ENCODE results near the gene DNAJC28. TPM values are rescaled to one million over a fixed set of nuclear protein-coding genes. Genes with fewer than 3 reads are reported as not detected.
A peak's percentile ranks its signal among the peaks of the same experiment; 100 is the strongest.
"Not testable (repeated sequence)": the region's sequence is repeated elsewhere in the genome, so short reads cannot be mapped to it uniquely, and the experiment has no call there.

The DNAJC28 gene
- total RNA-seq, 1 donor from 2014 or later = 1.5 TPM

DNA sequence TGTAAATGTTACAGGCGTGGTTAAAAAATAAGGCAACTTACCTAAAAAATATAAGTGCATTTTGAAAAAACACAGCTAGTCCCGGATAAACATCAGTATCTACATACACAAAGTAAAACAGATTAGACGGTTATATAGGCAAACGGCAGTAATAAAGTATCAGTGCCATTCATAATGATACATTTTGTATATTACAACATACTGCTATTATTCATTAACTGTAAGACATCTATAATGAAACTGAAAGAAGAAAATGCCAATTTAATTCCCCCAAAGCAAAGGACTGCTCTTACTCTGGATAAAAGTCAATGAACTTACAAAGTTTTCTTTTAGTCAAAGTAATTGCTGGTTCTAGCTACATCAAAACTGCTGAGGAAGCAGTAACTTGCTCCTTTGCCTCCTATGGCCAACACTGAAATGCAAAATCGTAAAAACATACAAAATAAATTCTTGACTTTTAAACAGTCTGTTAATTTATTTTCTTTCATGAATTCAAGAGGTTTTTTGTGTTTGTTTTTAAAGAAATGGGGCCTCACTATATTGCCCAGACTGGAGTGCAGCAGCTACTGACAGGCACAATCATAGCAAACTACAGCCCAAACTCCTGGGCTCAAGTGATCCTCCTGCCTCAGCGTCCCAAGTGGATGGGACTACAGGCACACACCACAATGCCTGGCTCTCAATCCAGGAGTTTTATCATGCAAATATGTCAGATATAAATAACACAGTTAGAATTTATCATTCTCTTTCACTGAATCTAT, 35.6 kb downstream of the DNAJC28 start:
- TF ChIP-seq, protein P1, sequence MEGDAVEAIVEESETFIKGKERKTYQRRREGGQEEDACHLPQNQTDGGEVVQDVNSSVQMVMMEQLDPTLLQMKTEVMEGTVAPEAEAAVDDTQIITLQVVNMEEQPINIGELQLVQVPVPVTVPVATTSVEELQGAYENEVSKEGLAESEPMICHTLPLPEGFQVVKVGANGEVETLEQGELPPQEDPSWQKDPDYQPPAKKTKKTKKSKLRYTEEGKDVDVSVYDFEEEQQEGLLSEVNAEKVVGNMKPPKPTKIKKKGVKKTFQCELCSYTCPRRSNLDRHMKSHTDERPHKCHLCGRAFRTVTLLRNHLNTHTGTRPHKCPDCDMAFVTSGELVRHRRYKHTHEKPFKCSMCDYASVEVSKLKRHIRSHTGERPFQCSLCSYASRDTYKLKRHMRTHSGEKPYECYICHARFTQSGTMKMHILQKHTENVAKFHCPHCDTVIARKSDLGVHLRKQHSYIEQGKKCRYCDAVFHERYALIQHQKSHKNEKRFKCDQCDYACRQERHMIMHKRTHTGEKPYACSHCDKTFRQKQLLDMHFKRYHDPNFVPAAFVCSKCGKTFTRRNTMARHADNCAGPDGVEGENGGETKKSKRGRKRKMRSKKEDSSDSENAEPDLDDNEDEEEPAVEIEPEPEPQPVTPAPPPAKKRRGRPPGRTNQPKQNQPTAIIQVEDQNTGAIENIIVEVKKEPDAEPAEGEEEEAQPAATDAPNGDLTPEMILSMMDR (IDR thresholded peaks at IDR 0.05) = no peak
- Histone ChIP-seq H3K9me3 (no peaks in the 10 kb centered on the region), H3K4me1 (no peaks in the 10 kb centered on the region), H3K4me3 (no peak overlapping the region), H3K27me3 (no peaks in the 10 kb centered on the region), H3K36me3 (peaks cover 40 to 69% of the 10 kb centered on the region in 2 donors), H3K27ac (no peak overlapping the region)
- intact Hi-C loops (cut with DNase I) = no loop called here
- no peak for DNase-seq (ENCODE audit: low spot score in 2 of 2)

- Histone ChIP-seq H3K27ac (no peak overlapping the region), H3K4me3 (no peak overlapping the region), H3K9me3 (no peaks in the 10 kb centered on the region), H3K27me3 (no peaks in the 10 kb centered on the region), H3K4me1 (no peaks in the 10 kb centered on the region), H3K36me3 (peaks cover 33 to 59% of the 10 kb centered on the region in 2 donors)
- no peak for DNase-seq (ENCODE audit: low spot score in 2 of 2)
- intact Hi-C loops (cut with DNase I) = no loop called here
- TF ChIP-seq, protein P1 (IDR thresholded peaks at IDR 0.05) = no peak
Measured at GRCh38 chr21:33452362-33452761, 39.2 kb downstream of the DNAJC28 start.

- Histone ChIP-seq H3K27ac (no peak overlapping the region), H3K27me3 (no peaks in the 10 kb centered on the region), H3K9me3 (no peaks in the 10 kb centered on the region), H3K36me3 (peaks cover 26 to 59% of the 10 kb centered on the region in 2 donors), H3K4me1 (no peaks in the 10 kb centered on the region), H3K4me3 (no peak overlapping the region)
- DNase-seq (ENCODE audit: low spot score in 2 of 2) = no peak
- intact Hi-C loops (cut with DNase I) = no loop called here
- TF ChIP-seq, protein P1 (IDR thresholded peaks at IDR 0.05) = no peak
Measured at GRCh38 chr21:33451634-33452071, 39.9 kb downstream of the DNAJC28 start.

DNA sequence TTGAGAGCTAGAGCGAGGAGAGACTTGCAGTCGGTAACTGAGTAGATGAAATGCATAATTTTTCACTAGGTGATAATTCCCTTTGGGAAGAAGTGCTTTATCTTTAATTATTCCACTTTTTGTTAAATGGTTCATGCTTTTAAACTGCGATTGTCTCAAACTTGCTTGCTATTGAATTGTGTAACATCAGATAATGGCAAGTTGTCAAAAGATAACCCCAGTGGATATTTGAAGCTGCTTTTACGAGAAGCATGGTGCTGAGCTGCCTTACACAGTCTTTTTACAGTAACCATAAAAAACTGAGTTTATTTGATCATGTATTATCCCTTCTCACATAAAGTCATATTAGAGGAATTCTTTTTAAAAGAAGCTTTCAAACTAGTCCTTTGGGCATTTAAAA, 41.9 kb downstream of the DNAJC28 start:
- H3K4me3 ChIP-seq = no peak overlapping the region
- no peak for DNase-seq (ENCODE audit: low spot score in 2 of 2)
- H3K27ac ChIP-seq = no peak overlapping the region
- TF ChIP-seq, protein P1 (IDR thresholded peaks at IDR 0.05) = no peak
- intact Hi-C loops (cut with DNase I) = no loop called here
- H3K27me3 ChIP-seq = no peaks in the 10 kb centered on the region
- H3K36me3 ChIP-seq = peaks cover 17 to 49% of the 10 kb centered on the region in 2 donors
- no peaks in the 10 kb centered on the region for H3K9me3 ChIP-seq
- H3K4me1 ChIP-seq = peaks cover 0 to 3% of the 10 kb centered on the region in 2 donors

DNA sequence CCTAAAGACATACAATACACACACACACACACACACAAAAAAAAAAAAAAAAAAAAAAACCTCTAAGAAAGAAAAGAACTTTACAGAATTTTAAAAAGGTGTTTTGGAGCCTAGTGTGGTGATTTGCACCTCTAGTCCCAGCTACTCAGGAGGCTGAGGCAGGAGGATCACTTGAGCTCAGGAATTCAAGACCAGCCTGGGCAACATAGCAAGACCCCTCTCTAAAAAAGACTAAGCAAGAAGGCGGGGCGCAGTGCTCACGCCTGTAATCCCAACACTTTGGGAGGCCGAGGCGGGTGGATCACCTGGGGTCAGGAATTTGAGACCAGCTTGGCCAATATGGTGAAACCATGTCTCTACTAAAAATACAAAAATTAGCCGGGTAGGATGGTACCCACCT, 44.9 kb downstream of the DNAJC28 start:
- H3K27me3 ChIP-seq; intact Hi-C loops (cut with DNase I); H3K27ac ChIP-seq; H3K4me1 ChIP-seq; H3K4me3 ChIP-seq; H3K9me3 ChIP-seq; DNase-seq (ENCODE audit: low spot score in 2 of 2): not testable (repeated sequence)
- peaks cover 9 to 30% of the 10 kb centered on the region in 2 donors for H3K36me3 ChIP-seq

- intact Hi-C loops (cut with DNase I) = loop anchor here (2.0 to 5.0 kb wide), 2 partner anchors 84 to 177 kb away; partner anchors contain the start of gene IL10RB
- peaks cover 0 to 7% of the 10 kb centered on the region in 2 donors for H3K4me1 ChIP-seq
- H3K4me3 ChIP-seq = no peak overlapping the region
- H3K36me3 ChIP-seq = peaks cover 9 to 29% of the 10 kb centered on the region in 2 donors
- H3K27me3 ChIP-seq = no peaks in the 10 kb centered on the region
- TF ChIP-seq, protein P1 (IDR thresholded peaks at IDR 0.05) = no peak
- peak overlapping the region in 1 of 2 donors; percentile 62 for H3K27ac ChIP-seq
- H3K9me3 ChIP-seq = no peaks in the 10 kb centered on the region
- DNase-seq (ENCODE audit: low spot score in 2 of 2) = no peak
Measured at GRCh38 chr21:33444499-33444898, 47.0 kb downstream of the DNAJC28 start.

All from ascending aorta (tissue), 2 donors.